NOMO-1 treated with DMSO at 0.1 percent for 48 hours (cell line): Measurements from ENCODE around the gene C1orf50.
"Not testable (repeated sequence)": the region's sequence is repeated elsewhere in the genome, so short reads cannot be mapped to it uniquely, and the experiment has no call there.

ENCODE experiments used
- DNase-seq: peaks from one replicate; lab custom pipeline; 2025; ENCODE audit not compliant: unreplicated experiment; lab: John Stamatoyannopoulos, UW

Gene C1orf50

DNA sequence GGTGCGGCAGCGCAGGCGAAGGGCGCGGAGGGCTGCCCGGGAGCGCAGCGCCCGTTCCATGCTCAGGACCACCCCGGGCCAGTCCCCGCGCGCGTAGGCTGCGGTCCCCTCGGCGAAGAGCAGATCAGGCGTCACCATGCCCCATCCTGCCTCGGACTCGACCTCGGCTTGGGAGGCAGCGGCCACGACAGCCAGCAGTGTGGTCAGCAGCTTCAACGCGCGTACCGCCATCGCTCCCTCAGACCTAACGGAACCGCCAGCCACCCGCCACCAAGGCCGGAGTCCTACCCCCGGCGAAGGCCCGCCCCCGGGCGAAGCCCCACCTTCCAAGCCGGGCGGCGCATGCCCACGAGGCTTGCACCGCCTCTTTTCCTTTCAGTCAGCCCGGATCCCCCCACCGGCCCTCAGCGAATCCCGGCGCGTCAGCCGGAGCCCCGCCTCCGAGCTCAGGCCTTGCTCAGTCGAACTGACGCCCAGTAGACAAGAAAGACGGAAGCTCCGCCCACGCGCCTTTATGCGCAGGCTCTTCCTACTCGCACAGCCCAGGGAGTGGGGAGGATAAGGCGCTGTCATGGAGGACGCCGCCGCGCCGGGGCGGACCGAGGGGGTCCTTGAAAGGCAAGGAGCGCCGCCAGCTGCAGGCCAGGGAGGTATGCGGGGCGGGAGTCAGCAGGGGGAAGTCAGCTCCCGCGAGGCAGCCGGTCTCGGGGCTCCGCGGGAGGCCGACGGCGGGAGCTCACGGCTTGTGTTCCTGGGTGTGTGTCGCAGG lies at the start of gene C1orf50, which contains the start of gene P3H1:
Gene C1orf50 (plus strand): TSS at position 509 of the 769 bp plus-strand sequence. CDS start 63 bp downstream, at position 572.
Gene P3H1 (minus strand): TSS at position 288 of the 769 bp plus-strand sequence. CDS start 57 bp downstream, at position 231.
- peak; percentile 98 for DNase-seq

DNA sequence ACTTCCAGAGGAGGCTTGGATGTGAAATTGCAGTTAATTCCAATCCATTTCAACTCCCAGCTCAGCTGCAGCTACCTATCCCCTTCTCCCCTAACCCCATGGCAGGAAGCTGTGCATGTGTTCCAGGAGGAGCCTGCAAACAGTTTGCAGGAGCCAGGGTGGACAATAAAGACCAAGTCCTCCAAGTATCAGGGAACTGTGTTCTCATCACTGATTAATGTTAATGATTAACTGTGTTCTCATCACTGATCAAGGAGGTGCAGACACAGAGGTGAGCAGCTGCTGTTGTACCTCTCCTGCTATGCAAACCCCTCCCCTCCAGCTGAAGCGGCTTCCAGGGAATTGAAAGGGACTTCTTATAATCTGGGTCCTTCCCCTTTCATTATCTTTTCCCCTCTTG lies 46.2 kb upstream of the C1orf50 start:
- DNase-seq = no peak

DNA sequence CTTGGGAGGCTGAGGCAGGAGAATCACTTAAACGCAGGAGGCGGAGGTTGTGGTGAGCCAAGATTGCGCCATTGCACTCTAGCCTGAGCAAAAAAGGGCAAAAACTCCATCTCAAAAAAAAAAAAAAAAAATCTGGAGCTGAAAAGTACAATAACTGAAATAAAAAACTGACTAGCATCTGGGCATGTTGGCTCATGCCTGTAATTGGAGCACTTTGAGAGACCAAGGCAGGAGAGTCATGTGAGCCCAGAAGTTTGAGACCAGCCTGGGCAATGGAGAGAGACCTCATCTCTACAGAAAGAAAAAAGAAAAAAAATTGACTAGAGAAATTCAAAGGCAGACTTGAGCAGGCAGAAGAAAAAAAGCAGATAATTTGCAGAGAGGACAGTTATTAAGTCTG lies 45.1 kb upstream of the C1orf50 start:
- DNase-seq = no peak

DNA sequence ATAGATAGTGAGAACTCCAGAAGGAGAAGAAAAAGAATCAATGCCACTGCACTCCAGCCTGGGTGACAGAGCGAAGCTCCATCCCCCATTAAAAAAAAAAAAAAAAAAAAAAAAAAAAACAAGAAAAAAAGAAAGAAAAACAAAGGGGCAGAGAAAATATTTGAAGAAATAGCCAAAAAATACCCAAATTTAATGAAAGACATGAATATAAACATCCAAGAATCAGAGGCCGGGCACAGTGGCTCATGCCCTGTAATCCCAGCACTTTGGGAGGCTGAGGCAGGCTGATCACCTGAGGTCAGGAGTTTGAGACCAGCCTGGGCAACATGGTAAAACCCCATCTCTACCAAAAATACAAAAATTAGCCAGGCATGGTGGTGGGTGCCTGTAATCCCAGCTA lies 44.6 kb upstream of the C1orf50 start:
- not testable (repeated sequence) for DNase-seq

DNA sequence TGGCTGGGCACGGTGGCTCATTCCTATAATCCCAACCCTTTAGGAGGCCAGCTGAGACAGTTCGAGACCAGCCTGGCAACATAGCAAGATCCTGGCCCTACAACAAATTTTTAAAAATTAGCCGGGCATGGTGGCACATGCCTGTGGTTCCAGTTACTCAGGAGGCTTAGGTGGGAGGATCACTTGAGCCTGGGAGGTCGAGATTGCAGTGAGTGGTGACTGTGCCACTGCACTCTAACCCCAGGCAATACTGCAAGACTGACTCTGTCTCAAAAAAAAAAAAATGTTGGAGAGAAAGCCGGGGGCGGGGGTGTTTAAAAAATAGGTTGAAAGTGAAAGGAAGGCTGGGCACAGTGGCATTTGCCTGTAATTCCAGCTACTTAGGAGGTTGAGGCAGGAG lies 43.5 kb upstream of the C1orf50 start:
- DNase-seq = no peak

DNA sequence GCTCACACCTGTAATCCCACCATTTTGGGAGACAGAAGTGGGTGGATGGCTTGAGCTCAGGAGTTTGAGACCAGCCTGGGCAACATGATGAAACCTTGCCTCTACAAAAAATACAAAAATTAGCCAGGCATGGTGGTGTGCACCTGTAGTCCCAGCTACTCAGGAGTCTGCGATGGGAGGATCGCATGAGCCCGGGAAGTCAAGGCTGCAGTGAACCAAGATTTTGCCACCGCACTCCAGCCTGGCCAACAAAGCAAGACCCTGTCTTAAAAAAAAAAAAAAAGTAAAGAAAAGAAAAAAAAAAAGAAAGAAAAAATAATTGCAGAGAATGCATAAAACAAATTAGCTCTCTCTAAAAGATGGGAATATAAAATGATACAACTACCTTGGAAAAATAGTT lies 41.2 kb upstream of the C1orf50 start:
- not testable (repeated sequence) for DNase-seq

DNA sequence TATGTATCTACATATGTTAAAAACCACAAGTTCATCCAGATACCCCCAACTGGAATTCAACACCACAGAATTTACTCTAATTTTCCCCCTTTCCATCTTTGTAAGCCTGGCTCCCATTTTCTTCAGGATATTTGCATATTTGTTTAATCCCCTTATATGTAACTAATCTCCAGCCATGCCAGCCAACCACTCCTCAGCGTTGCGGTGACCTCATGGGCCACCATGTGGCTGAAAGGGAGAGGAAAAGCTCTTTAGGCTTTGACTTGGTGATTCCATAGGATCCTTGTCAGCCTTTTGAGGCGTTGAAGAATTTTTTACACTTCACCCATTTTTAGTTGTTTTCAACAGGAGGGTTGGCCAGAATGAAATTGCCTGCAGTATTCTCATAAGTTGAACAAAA lies 37.0 kb upstream of the C1orf50 start:
- no peak for DNase-seq

DNA sequence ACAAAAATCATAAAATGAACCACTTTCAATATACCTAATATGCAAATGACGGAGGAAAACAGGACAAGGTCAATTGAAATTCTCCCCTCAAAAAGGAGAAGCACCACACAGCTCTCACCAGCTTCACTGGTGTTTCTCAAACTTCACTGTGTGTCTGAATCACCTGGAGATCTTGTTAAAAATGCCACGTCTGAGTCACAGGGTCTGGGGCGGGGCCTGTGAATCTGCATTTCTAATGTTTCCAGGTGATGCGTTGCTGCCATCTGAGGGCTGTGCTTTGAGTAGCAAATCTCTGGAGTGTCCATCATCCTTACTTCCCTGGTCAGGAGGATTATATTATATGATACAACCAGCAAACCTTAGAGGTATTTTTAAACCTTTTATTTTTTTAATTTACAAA lies 36.1 kb upstream of the C1orf50 start:
- peak; percentile 15 for DNase-seq

DNA sequence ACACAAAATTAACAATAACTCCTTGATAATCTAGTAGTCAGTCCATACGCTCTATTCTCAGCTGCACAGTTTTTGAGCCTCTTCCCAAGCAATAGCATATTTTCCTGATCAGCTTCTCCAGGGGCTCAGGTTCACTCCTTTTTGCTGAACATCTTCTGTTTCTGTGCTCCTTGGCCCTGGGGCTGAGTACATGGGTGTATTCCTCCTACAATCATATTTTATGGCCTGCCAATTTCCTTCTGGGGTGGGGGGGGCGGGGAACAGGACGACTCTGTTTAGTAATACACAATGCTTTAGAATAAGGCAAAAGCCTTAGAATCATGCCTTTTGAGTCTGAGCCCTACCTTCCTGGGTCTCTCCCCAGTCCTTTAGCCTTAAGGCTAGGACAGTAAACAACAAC lies 35.5 kb upstream of the C1orf50 start:
- DNase-seq = no peak

DNA sequence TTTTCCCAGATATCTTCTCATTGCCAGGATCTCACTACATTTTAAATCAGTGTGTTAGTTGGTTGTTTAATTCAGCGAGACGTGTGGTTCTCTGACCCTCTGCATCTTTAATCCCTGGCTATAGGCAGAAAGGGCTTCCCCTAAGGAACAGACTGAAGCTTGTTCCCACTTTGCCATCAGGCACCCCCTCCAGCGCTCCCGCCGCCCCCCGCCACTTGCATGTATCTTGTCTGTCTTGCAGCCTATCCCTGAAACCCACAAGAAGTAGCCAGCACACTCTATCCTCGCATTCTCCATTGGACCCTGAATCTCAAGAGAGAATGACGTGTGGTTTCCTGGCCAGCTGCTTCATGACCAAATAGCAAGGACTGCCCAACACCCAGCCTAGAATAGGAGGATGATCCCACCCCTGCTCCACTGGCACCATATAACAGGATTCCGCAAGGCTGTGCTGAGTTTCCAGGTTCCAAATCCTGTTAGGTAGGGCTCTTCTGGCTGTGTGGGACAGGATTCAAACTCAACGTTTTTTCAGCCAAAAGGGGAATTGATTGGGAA lies 34.8 kb upstream of the C1orf50 start:
- no peak for DNase-seq

DNA sequence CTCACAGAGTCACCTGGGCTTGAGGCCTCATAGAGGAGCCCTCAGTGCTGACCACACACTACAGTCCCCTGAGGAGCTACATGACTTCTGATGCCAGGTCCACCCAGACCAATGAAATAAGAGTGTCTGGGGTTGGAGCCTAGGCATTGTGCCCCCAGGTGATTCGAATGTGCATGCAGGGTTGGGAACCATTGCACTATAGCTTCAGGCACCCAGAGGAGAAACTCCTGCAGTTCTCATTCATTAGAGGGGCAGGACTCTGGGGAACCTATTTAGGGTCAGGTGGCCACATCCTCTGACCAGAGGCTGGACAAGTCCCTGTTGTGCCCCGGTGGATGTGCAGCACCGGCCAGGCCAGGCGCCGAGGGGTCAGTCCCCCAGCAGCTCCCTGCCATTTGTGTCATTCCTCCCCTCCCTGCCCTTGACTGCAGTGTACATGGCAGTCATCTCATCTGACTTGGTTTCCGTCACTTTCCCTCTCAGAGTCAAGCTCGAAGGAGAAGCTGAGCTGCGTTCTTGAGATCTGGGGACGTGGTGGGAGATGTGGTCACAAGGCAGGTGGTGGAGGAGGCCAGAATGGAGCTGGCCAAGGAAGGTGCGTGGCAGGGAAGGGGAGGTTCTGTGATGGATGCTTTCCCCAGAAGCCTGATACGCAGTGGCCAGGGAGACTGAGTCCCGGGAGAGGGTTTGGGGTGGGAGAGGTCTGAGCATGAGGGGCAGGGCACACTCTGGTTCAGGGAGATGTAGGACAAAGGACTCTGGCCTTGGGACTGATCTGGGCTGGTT lies 33.4 kb upstream of the C1orf50 start:
- no peak for DNase-seq

DNA sequence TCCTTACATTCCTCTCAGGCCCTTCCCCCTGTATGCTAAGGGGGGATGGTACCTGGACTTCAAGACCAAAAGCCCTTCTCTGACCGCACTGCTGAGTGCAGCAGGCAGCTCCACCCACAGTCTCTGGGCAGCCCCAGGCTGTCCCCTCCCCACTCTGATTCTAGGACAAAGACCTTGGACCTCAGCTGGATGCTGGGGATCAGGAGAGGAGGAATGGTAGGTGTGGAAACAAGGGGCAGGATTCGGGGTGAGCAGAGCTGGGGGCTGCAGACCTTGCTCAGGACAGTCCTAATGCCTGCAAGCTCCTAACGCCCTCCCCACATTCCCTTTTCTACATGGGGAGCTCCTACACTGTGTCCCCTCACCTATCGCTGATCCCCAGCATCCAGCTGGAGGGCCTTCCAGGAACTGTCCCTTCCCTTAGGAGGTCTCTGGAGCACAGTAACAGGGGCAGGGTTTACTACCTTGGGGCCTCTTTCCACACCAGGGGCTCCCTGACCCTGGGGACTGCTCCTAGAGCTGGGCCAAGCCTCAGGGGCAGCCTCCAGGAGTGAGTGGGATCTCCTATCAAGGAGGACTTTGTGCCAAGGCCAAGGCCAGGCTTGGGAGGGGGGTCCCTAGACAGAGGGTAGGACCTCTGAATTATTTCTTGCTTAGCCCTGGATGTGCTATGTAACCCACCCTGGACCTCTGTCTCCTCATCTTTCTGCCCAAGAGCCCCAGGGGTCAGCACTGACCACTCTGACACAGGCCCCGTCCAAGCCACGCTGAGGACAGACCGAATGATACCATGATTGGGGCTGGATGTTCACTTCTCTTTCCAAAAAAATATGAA lies 32.6 kb upstream of the C1orf50 start:
- no peak for DNase-seq

DNA sequence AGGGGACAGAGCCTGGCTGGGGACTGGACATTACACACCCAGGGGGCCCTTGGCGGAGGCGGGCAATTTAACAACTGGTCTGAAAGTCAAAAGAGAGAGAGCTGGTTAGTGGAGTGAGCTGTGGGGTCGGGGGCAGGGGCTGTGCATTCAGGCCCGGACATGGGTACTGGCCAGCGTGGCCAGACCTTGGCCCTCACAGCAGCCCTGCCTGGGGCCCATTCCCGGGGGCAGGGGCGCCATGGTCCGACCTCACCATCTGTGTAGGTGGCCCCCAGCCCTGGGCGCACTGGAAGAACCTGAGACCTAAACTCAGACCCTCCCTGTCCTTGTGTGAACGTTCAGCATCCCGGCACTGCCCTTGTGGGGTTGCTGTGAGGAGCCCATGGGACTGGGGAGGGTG lies 32.0 kb upstream of the C1orf50 start:
- no peak for DNase-seq

DNA sequence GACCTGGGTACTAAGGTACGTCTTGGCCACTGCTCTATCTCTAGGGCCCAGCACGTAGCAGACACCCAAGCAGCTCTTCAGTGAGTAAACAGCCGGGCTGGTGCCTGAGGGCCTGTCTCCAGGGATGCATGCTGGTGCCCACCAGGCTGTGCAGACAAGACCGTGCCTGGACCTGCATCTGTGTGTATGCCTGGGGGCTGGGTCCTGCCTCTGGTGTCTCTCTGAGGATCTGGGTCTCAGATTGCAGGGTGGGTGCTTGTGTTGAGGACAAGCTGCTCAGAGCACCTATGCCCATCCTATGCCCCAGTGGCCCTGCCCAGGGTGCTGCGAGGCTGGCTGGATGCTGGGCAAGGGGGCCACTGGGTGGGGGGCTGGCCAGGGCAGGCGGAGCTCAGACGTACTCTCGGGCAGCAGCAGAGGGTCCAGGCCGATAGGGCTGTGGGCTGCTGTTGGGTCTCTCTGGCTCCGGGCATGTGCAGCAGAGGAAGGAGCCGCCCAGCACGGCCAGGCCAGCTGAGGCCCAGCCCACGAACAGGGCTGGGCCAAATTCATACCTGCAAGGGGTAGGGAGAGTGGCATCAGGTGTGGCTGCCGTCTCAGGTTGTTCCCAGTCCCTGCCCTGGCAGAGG lies 31.5 kb upstream of the C1orf50 start:
- no peak for DNase-seq

DNA sequence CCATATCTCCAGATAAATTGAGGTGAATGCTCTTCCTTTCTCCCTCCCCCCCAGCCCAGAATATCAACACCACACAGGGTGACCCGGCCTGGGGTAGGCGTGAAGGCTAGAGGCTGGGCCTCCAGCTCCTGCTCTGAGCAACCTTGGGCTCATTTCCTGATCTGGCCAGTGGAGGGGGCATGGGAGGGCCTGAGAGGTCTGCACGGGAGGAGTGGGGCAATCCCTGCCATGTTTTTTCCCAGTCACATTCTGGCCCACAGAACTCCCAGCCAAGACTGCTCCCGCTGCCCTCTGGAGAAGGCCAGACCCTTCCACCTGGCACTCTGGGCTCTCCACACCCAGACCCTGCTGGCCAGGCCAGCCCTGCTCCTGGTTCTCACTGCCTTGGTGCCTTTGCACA lies 30.9 kb upstream of the C1orf50 start:
- DNase-seq = peak; percentile 14

DNA sequence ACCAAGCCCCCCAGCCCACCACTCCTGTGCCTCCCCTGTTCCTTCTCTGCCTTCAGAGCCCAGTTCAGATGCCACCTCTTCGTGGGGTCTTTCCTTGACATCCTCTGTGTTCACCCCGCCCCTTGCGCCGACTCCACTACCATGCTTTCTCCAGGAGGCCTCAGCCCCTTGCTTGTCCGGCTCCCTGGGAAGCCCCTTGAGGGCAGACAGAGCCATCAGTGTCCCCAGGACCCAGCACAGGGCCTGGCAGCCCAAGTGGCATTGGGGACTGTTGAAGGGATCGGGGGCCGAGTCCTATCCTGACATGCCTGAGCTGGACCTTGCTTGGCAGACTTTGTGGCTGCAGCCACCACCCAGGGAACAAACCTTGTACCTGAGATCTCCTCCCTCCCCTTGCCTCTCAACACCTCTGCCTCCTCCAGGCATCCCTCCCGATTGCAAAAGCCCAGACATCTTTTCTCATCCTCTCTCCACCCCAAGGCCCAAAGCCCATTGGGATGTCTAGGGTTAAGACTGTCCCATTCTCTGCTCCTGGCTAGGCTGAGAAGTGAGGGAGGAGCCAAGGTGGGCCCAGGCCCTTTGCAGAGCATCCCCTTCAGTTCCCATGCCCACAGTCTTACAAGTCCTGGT lies 30.4 kb upstream of the C1orf50 start:
- no peak for DNase-seq

DNA sequence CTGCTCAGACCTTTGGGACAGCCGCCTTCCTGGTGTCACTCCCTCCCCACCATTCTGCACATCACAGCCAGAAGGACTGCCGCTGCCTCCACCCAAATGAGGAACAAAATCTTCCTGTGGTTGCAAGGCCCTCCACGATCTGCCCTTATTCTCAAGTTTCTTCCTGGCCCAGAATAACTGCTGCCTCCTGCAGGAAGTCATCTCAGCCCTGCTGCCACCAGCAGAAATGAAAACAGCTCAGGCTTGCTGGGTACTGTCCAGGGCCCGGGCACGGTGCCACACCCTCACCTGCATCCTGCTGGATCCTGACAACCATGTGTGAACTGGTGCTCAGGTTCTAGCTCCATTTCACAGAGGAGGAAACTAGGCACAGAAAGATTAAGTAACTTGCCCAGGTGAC lies 29.8 kb upstream of the C1orf50 start:
- peak; percentile 90 for DNase-seq

DNA sequence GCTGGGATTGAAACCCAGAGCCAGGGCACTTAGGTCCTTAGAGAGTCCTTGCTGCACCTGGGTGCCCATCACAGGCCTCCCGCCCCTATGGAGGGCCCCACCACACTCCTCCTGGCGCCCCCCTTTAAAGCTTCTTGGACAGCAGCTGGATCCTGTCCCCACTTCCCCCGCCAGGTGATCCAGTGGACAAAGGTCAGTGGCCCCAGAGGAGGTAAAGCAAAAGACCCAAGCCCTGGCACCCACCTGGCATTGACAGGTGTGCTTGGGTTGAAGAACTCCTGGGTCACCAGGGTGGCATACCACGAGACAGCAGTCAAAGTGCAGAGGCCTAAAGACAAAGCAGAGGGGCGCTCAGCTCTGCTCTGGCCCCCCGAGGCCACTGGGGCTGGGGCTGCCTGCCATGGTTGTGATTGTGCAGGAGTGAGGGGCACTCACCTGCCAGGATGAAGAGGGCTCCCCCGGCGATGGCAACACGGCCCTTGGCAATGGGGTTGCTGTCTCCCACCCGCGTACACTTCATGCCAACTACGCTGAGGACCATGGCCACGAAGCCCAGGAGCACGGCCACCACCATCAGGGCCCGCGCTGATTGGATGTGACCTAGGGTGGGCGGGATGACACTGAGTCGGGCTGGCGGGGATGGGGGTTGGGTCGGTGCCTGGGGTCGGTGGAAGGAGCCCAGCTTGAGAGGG lies 28.9 kb upstream of the C1orf50 start:
- no peak for DNase-seq

DNA sequence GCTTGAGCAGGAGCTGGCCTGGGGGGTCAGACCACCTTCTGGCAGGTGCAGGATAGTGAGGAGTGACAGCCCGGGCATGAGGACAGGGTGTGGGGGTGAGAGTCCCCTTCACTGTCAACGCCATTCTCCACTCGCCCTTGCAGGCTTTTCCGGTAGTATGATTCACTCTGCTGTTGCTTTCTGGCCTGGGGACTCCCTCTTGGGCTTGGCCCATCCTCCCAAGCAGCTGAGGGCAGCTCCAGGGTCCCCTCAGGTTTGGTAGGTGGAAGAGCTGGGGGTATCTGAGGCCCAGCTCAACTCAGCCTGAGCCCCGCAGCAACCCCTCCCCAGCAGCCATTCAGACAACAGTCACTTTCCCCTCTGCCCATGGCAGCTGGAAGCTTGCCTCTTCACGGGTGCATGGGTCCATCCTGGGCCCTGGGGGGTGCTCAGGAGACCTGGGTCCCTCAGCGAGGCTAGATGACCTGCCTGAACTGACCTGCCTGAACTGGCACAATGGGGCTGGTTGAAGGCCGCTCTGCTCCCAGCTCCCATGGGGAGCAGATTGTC lies 28.3 kb upstream of the C1orf50 start:
- DNase-seq = no peak
